Stomach (tissue), 9 donors: Measurements from ENCODE around the gene RNF225. TPM values are rescaled to one million over a fixed set of nuclear protein-coding genes. Genes with fewer than 3 reads are reported as not detected.

Experiments
- DNase-seq, 2 donors: peaks; one replicate each; pipeline versions ENCODE4 v3.0.0 to v3.0.0-alpha.2; 2013 to 2019
- H3K27ac ChIP-seq, 5 donors: fragments of 200-600 bp in 4 of 5; sonication (generic) in 4 of 5; one replicate each; pipeline ENCODE4 v1.5.1; 2013 to 2019; ENCODE audit warnings: mild to moderate bottlenecking in 1 of 5, moderate library complexity in 1 of 5
- H3K27me3 ChIP-seq, 3 donors: fragments of 200-600 bp; sonication (generic); one replicate each; pipeline ENCODE4 v1.5.1; 2017 to 2019; ENCODE audit warnings: mixed run types in 1 of 3
- H3K36me3 ChIP-seq, 4 donors: fragments of 200-600 bp; sonication (generic); 1 replicate in 3 of 4; 2 replicates in 1 of 4; pipeline ENCODE4 v1.5.1; 2016 to 2019
- H3K4me1 ChIP-seq, 4 donors: fragments of 200-600 bp; sonication (generic); one replicate each; pipeline ENCODE4 v1.5.1; 2016 to 2019
- H3K4me3 ChIP-seq, 4 donors: fragments of 200-600 bp; sonication (generic) in 3 of 4; one replicate each; pipeline ENCODE4 v1.5.1; 2016 to 2019; ENCODE audit warnings: mild to moderate bottlenecking in 1 of 4
- H3K9me3 ChIP-seq, 4 donors: fragments of 200-600 bp; sonication (generic); one replicate each; pipeline ENCODE4 v1.5.1; 2016 to 2019
- EP300 ChIP-seq: sonication (generic); formaldehyde crosslinking; IDR thresholded peaks from one replicate; pipeline ENCODE4 v1.6.1; 2017; ENCODE audit warnings: antibody characterized with exemption
- POLR2A ChIP-seq, 4 donors: fragments of 450-650 bp; IDR thresholded peaks; one replicate each; pipeline ENCODE4 v1.6.1; 2016; ENCODE audit warnings: antibody characterized with exemption in 4 of 4, control low read depth in 2 of 4, mild to moderate bottlenecking in 1 of 4, moderate library complexity in 1 of 4
- POLR2AphosphoS5 ChIP-seq, 3 donors: sonication (generic); formaldehyde crosslinking; IDR thresholded peaks; one replicate each; pipeline ENCODE4 v1.6.1; 2016; ENCODE audit warnings: antibody characterized with exemption in 3 of 3
- WGBS, 5 donors: extraction: QIAGEN DNeasy Blood & Tissue Kit in 3 of 5; methylation state at CpG; one replicate each; pipeline versions ENCODE4 v1.1.5 to v1.1.7; 2013 to 2018; 5-methylcytosine and 5-hydroxymethylcytosine counted together
- intact Hi-C: fragments of 100-400 bp; cut with DNase I; formaldehyde crosslinking; loops from one replicate; pipeline ENCODE4 v1.15.1; 2023; ENCODE audit warnings: low total_unique reads
- polyA plus RNA-seq, 3 donors: library from polyadenylated mRNA; stranded (reverse); fragments of 200-250 nt; gene quantifications; one replicate each; pipeline ENCODE4 v1.2.3, GENCODE V29; 2013
- total RNA-seq, 5 donors: library from RNA; depleted of rRNA; stranded (reverse); fragments of >200 nt; gene quantifications; one replicate each; pipeline versions ENCODE4 v1.1.0 to v1.2.3, GENCODE V29; 2014 to 2016
- TF ChIP-seq, protein P1 (sequence below), 7 experiments: fragments of 450-650 bp in 4 of 7; fragments of 200-600 bp in 3 of 7; sonication (generic) in 3 of 7; IDR thresholded peaks; one replicate each; pipeline ENCODE4 v1.5.1; 2016 to 2019; ENCODE audit warnings: antibody characterized with exemption in 7 of 7, control low read depth in 2 of 7, mild to moderate bottlenecking in 1 of 7
- donor health status: healthy with polysubstance abuse.
- donor health status: Bipolar disorder and iron deficiency.
- donor health status: healthy.

Gene RNF225
- total and polyA plus RNA-seq, 8 donors = 0.13 TPM; not detected in 7

DNA sequence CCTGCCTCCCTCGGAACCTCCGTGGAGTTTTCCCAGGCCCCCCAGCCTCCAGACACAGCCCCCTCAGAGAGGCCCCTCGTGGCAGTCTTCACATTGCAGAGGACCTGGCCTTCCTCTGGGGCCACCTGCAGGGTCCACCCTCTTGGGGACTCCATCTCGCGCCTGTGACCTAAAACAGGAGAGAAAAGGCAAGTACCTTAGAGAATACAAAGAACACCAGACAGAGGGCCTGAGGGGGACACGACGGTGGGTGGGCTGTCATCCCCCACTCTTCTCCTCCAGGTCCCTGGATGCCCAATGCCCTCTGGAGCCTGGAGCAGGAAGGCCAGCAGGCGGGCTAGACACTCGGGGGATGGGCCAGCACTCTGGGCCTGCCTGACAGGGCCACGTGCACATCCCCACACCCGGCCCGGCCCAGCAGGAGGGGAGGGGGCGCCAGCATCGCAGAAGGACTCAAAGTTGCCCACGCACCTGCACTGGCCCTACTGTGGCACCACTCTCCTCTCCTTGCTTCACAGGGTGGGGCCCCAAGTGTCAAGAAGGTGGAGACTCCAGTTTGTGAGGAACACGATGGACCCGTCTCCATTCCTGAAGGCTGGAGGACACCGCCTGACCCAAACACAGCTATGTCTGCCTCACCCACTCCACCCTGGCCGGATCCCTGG, 37.8 kb upstream of the RNF225 start:
- DNase-seq = no peak
- H3K36me3 ChIP-seq = peaks cover 0 to 3% (median 0%) of the 10 kb centered on the region in 4 donors
- 67 to 83% (median 73%) methylated on average over 8 to 19 of the region's 19 CpGs for WGBS, 5 donors
- H3K9me3 ChIP-seq = peaks cover 2 to 17% (median 12%) of the 10 kb centered on the region in 4 donors
- intact Hi-C loops = no loop called here
- peak overlapping the region in 2 of 4 donors; percentile 28 to 50 for H3K4me3 ChIP-seq
- H3K4me1 ChIP-seq = peaks cover 11 to 33% (median 28%) of the 10 kb centered on the region in 4 donors
- TF ChIP-seq POLR2A (IDR thresholded peaks at IDR 0.05) (no peak), POLR2AphosphoS5 (IDR thresholded peaks at IDR 0.05) (no peak), EP300 (no peak)
- TF ChIP-seq, protein P1, sequence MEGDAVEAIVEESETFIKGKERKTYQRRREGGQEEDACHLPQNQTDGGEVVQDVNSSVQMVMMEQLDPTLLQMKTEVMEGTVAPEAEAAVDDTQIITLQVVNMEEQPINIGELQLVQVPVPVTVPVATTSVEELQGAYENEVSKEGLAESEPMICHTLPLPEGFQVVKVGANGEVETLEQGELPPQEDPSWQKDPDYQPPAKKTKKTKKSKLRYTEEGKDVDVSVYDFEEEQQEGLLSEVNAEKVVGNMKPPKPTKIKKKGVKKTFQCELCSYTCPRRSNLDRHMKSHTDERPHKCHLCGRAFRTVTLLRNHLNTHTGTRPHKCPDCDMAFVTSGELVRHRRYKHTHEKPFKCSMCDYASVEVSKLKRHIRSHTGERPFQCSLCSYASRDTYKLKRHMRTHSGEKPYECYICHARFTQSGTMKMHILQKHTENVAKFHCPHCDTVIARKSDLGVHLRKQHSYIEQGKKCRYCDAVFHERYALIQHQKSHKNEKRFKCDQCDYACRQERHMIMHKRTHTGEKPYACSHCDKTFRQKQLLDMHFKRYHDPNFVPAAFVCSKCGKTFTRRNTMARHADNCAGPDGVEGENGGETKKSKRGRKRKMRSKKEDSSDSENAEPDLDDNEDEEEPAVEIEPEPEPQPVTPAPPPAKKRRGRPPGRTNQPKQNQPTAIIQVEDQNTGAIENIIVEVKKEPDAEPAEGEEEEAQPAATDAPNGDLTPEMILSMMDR (IDR thresholded peaks at IDR 0.05) = no peak
- H3K27ac ChIP-seq = no peak overlapping the region
- H3K27me3 ChIP-seq = peaks cover 0 to 55% (median 14%) of the 10 kb centered on the region in 3 donors

DNA sequence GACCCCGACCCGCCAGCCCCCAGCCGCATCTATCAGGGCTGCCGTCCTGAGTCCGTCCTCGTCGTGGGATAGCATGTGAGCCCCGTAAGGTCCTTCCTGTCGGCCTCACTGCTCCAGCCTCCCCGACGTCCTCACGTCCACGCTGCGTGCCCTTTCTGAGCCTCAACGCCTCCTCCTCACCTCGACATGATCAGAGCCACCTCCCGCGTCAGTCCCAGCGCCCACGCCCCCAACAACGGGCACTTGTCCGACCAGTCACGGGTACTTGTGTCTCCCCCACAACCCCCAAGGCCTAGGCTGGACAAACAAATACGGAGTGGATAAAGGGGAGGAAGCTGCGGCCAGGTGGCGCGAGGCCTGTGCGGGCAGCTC, 33.6 kb upstream of the RNF225 start:
- Histone ChIP-seq H3K4me3 (peak overlapping the region; percentile 63 to 82 (median 74)), H3K4me1 (peaks cover 4 to 26% (median 21%) of the 10 kb centered on the region in 4 donors), H3K27ac (peak overlapping the region; percentile 93 to 95 (median 94)), H3K36me3 (peaks cover 0 to 8% (median 0%) of the 10 kb centered on the region in 4 donors), H3K9me3 (peaks cover 0 to 5% (median 1%) of the 10 kb centered on the region in 4 donors), H3K27me3 (peaks cover 0 to 14% (median 5%) of the 10 kb centered on the region in 3 donors)
- peak; percentile 38 to 81 for DNase-seq
- intact Hi-C loops = no loop called here
- TF ChIP-seq EP300 (no peak), POLR2AphosphoS5 (IDR thresholded peaks at IDR 0.05) (no peak), POLR2A (IDR thresholded peaks at IDR 0.05) (no peak)
- TF ChIP-seq, protein P1 (IDR thresholded peaks at IDR 0.05) = no peak
- WGBS, 5 donors = 3 to 5% (median 4%) methylated on average over 28 of the region's 28 CpGs

DNA sequence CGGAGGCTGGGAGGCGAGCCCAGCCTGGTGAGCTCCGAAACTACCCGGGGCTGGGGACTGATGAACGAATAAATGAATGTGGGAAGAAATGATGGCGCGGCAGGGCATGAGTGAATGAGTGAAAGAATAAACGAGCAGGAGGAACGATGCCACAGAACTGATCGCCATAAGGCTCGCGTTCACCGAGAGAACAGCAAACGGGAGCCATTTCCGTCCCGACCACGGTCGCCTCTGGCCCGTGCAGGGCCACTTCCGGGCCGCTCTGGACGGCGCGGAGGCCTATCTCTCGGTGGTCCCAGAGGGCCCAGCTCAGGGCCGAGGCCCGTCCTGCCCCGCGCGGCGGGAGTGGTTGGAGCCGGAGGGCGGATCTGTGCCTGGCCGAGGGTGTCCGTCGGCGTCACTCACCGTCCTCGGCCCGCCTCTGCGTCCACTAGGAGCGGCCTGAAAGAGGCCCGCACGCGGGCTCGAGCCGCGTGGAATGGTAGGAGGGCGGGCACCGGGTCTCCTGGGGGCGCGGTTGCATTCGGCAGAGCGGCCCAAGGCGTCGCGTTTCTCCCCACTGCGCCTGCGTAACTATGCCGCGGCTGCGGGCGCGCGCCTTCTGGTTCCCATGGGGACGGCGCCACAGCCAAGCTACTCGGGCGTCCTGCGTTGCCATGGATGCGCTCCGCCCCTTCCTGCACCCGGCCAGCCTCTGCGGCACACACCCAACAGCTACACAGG, 33.0 kb upstream of the RNF225 start, which contains the start of gene ZNF497:
TSS of gene ZNF497 (minus strand) at position 480 of the 723 bp plus-strand sequence. CDS start 5,116 bp downstream, outside the sequence.
- Histone ChIP-seq H3K36me3 (peaks cover 0 to 13% (median 0%) of the 10 kb centered on the region in 4 donors), H3K27me3 (peaks cover 0 to 9% (median 0%) of the 10 kb centered on the region in 3 donors), H3K4me1 (peaks cover 4 to 21% (median 15%) of the 10 kb centered on the region in 4 donors), H3K9me3 (no peaks in the 10 kb centered on the region), H3K27ac (peak within 1 kb of the TSS; percentile 93 to 95 (median 94)), H3K4me3 (peak within 1 kb of the TSS; percentile 63 to 82 (median 74))
- peak; percentile 98 to 99 for DNase-seq
- intact Hi-C loops = no loop called here
- TF ChIP-seq, protein P1 (IDR thresholded peaks at IDR 0.05) = no peak
- peak in 1 of 4 donors; percentile 56 for TF ChIP-seq POLR2A (IDR thresholded peaks at IDR 0.05)
- peak in 2 of 3 donors; percentile 62 to 85 for TF ChIP-seq POLR2AphosphoS5 (IDR thresholded peaks at IDR 0.05)
- TF ChIP-seq EP300 = peak; percentile 9
- 0 to 1% (median 1%) methylated on average over 55 to 74 of the region's 74 CpGs for WGBS, 5 donors

DNA sequence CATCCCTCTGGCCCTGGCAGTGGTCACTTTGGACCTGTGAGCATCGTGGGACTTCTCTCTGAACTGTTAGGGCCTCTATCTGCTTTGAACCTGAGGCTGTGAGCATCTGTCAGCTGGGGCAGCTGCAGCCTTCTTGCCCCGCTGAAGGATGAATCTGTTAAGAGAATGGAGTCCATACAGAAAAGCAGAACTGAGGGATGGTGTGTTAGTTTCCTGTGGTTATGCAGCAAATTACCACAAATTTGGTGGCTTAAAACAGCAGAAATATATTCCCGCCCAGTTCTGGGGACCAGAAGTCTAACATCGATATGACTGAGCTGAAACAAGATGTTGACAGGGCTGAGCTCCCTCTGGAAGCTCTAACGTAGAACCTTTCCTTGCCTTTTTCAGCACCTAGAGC, 31.3 kb upstream of the RNF225 start:
- H3K9me3 ChIP-seq = no peaks in the 10 kb centered on the region
- no peak overlapping the region for H3K4me3 ChIP-seq
- intact Hi-C loops = no loop called here
- peaks cover 0 to 16% (median 7%) of the 10 kb centered on the region in 4 donors for H3K36me3 ChIP-seq
- DNase-seq = no peak
- H3K27me3 ChIP-seq = no peaks in the 10 kb centered on the region
- WGBS, 5 donors = 70 to 84% (median 82%) methylated on average over 5 of the region's 5 CpGs
- no peak overlapping the region for H3K27ac ChIP-seq
- TF ChIP-seq POLR2AphosphoS5 (IDR thresholded peaks at IDR 0.05) = no peak
- TF ChIP-seq EP300 = no peak
- no peak for TF ChIP-seq POLR2A (IDR thresholded peaks at IDR 0.05)
- TF ChIP-seq, protein P1 (IDR thresholded peaks at IDR 0.05) = no peak
- peaks cover 4 to 20% (median 11%) of the 10 kb centered on the region in 4 donors for H3K4me1 ChIP-seq
